Measurements from ENCODE around the gene MCM7. TPM values are rescaled to one million over a fixed set of nuclear protein-coding genes. Genes with fewer than 3 reads are reported as not detected.
A peak's percentile ranks its signal among the peaks of the same experiment; 100 is the strongest.

The MCM7 gene
- total and polyA plus RNA-seq, 3 experiments from 2014 or later: 28.9 to 452 (median 440) TPM

- Mint-ChIP-seq H3K9me3 (no peaks in the 10 kb centered on the region), H3K4me3 (peak overlapping the region in 1 of 7 donors; percentile 53), H3K27ac (peak overlapping the region in 1 of 8 donors; percentile 93), H3K4me1 (peaks cover 12 to 42% (median 28%) of the 10 kb centered on the region in 3 donors), H3K27me3 (peaks cover 0 to 9% of the 10 kb centered on the region in 2 donors), H3K36me3 (peaks cover 15 to 86% (median 19%) of the 10 kb centered on the region in 3 donors)
- ChIA-PET CTCF (interaction anchor here (1.2 kb wide), 1 partner anchor 11 kb away, joined by 6 read pairs; no protein-coding TSS in a partner anchor), POLR2A (no interaction called here)
- Histone ChIP-seq H3K4me1 (ENCODE audit: insufficient read depth, low read length) (peaks cover 16% of the 10 kb centered on the region), H3K4me3 (ENCODE audit: low read length) (no peak overlapping the region), H3K36me3 (ENCODE audit: insufficient read depth, low read length) (peaks cover 70% of the 10 kb centered on the region), H3K27ac (ENCODE audit: low read depth, low read length) (no peak overlapping the region), H3K27me3 (ENCODE audit: insufficient read depth, low read length, poor library complexity, severe bottlenecking) (no peaks in the 10 kb centered on the region), H3K9me3 (ENCODE audit: low read length) (no peaks in the 10 kb centered on the region)
- DNase-seq: no peak
Observed at GRCh38 chr7:100093054-100093453, 8.1 kb downstream of the MCM7 start.

- no peak overlapping the region for H3K27ac ChIP-seq (ENCODE audit: low read depth, low read length)
- peak overlapping the region in 6 of 8 donors; percentile 16 to 93 (median 56) for H3K27ac Mint-ChIP-seq
- peaks cover 21% of the 10 kb centered on the region for H3K4me1 ChIP-seq (ENCODE audit: insufficient read depth, low read length)
- H3K4me3 ChIP-seq (ENCODE audit: low read length): no peak overlapping the region
- peaks cover 59% of the 10 kb centered on the region for H3K36me3 ChIP-seq (ENCODE audit: insufficient read depth, low read length)
- no peaks in the 10 kb centered on the region for H3K9me3 Mint-ChIP-seq
- H3K27me3 Mint-ChIP-seq: peaks cover 0 to 9% of the 10 kb centered on the region in 2 donors
- peaks cover 9 to 73% (median 13%) of the 10 kb centered on the region in 3 donors for H3K36me3 Mint-ChIP-seq
- DNase-seq: no peak
- POLR2A ChIA-PET: interaction anchor here (0.7 to 1.9 kb wide), 2 partner anchors 9 to 429 kb away, joined by 3 to 7 read pairs; partner anchors contain the start of genes AP4M1 and MCM7
- CTCF ChIA-PET: interaction anchor here (1.2 kb wide), 2 partner anchors 9 kb away, joined by 4 to 6 read pairs; partner anchors contain the start of genes AP4M1 and MCM7
- H3K9me3 ChIP-seq (ENCODE audit: low read length): no peaks in the 10 kb centered on the region
- H3K4me3 Mint-ChIP-seq: peak overlapping the region in 4 of 7 donors; percentile 15 to 92 (median 32)
- H3K27me3 ChIP-seq (ENCODE audit: insufficient read depth, low read length, poor library complexity, severe bottlenecking): no peaks in the 10 kb centered on the region
- peaks cover 10 to 40% (median 21%) of the 10 kb centered on the region in 3 donors for H3K4me1 Mint-ChIP-seq
Observed at GRCh38 chr7:100091411-100092181, 9.6 kb downstream of the MCM7 start.

GRCh38 chr7:100090527-100091410, 10.4 kb downstream of the MCM7 start:
- H3K9me3 ChIP-seq (ENCODE audit: low read length): no peaks in the 10 kb centered on the region
- H3K4me3 ChIP-seq (ENCODE audit: low read length): no peak overlapping the region
- CTCF ChIA-PET: no interaction called here
- Mint-ChIP-seq H3K36me3 (peaks cover 9 to 64% (median 13%) of the 10 kb centered on the region in 3 donors), H3K27me3 (peaks cover 0 to 9% of the 10 kb centered on the region in 2 donors), H3K4me1 (peaks cover 10 to 35% (median 21%) of the 10 kb centered on the region in 3 donors), H3K4me3 (peak overlapping the region in 6 of 7 donors; percentile 18 to 92 (median 74)), H3K9me3 (no peaks in the 10 kb centered on the region), H3K27ac (peak overlapping the region in 6 of 8 donors; percentile 10 to 94 (median 63))
- no peaks in the 10 kb centered on the region for H3K27me3 ChIP-seq (ENCODE audit: insufficient read depth, low read length, poor library complexity, severe bottlenecking)
- no peak overlapping the region for H3K27ac ChIP-seq (ENCODE audit: low read depth, low read length)
- H3K36me3 ChIP-seq (ENCODE audit: insufficient read depth, low read length): peaks cover 52% of the 10 kb centered on the region
- no peak for DNase-seq
- peaks cover 21% of the 10 kb centered on the region for H3K4me1 ChIP-seq (ENCODE audit: insufficient read depth, low read length)
- POLR2A ChIA-PET: interaction anchor here (0.5 to 1.9 kb wide), 3 partner anchors 8 to 429 kb away, joined by 3 to 7 read pairs (median 3); partner anchors contain the start of genes AP4M1 and MCM7

- Mint-ChIP-seq H3K9me3 (no peaks in the 10 kb centered on the region), H3K4me3 (peak overlapping the region; percentile 83 to 95 (median 90)), H3K36me3 (peaks cover 9 to 53% (median 11%) of the 10 kb centered on the region in 3 donors), H3K27ac (peak overlapping the region; percentile 75 to 98 (median 94)), H3K4me1 (peaks cover 10 to 33% (median 21%) of the 10 kb centered on the region in 3 donors), H3K27me3 (peaks cover 0 to 9% of the 10 kb centered on the region in 2 donors)
- H3K36me3 ChIP-seq (ENCODE audit: insufficient read depth, low read length): peaks cover 42% of the 10 kb centered on the region
- CTCF ChIA-PET: interaction anchor here (1.4 kb wide), 1 partner anchor 43 kb away, joined by 4 read pairs; no protein-coding TSS in a partner anchor
- H3K4me1 ChIP-seq (ENCODE audit: insufficient read depth, low read length): peaks cover 21% of the 10 kb centered on the region
- DNase-seq: no peak
- no peaks in the 10 kb centered on the region for H3K9me3 ChIP-seq (ENCODE audit: low read length)
- H3K27ac ChIP-seq (ENCODE audit: low read depth, low read length): peak overlapping the region; percentile 84
- H3K4me3 ChIP-seq (ENCODE audit: low read length): peak overlapping the region; percentile 93
- POLR2A ChIA-PET: interaction anchor here (1.9 to 2.5 kb wide), 2 partner anchors 11 kb away, joined by 7 to 17 read pairs; partner anchors contain the start of genes AP4M1 and MCM7
- H3K27me3 ChIP-seq (ENCODE audit: insufficient read depth, low read length, poor library complexity, severe bottlenecking): no peaks in the 10 kb centered on the region
Observed at GRCh38 chr7:100089458-100090196, 11.6 kb downstream of the MCM7 start.

GRCh38 chr7:100088621-100089457, 12.4 kb downstream of the MCM7 start, which contains the start of gene COPS6:
Gene COPS6 (plus strand): TSS chr7:100088969. CDS start chr7:100088991, 22 bp downstream.
- Histone ChIP-seq H3K9me3 (ENCODE audit: low read length) (no peaks in the 10 kb centered on the region), H3K27ac (ENCODE audit: low read depth, low read length) (peak within 1 kb of the TSS; percentile 84), H3K36me3 (ENCODE audit: insufficient read depth, low read length) (peaks cover 34% of the 10 kb centered on the region), H3K4me1 (ENCODE audit: insufficient read depth, low read length) (peaks cover 21% of the 10 kb centered on the region), H3K4me3 (ENCODE audit: low read length) (peak within 1 kb of the TSS; percentile 93), H3K27me3 (ENCODE audit: insufficient read depth, low read length, poor library complexity, severe bottlenecking) (no peaks in the 10 kb centered on the region)
- peak; percentile 82 to 90 (median 87) for DNase-seq
- peaks cover 9 to 45% (median 11%) of the 10 kb centered on the region in 3 donors for H3K36me3 Mint-ChIP-seq
- peaks cover 10 to 33% (median 21%) of the 10 kb centered on the region in 3 donors for H3K4me1 Mint-ChIP-seq
- H3K27ac Mint-ChIP-seq: peak within 1 kb of the TSS; percentile 90 to 98 (median 94)
- CTCF ChIA-PET: interaction anchor here (1.4 to 1.6 kb wide), 3 partner anchors 9 to 175 kb away, joined by 4 to 6 read pairs (median 4); no protein-coding TSS in a partner anchor
- peak within 1 kb of the TSS; percentile 83 to 95 (median 90) for H3K4me3 Mint-ChIP-seq
- POLR2A ChIA-PET: interaction anchor here (1.0 to 2.5 kb wide), 2 partner anchors 12 to 36 kb away, joined by 3 to 17 read pairs; partner anchors contain the start of genes AP4M1 and MCM7
- H3K27me3 Mint-ChIP-seq: peaks cover 0 to 9% of the 10 kb centered on the region in 2 donors
- H3K9me3 Mint-ChIP-seq: no peaks in the 10 kb centered on the region

GRCh38 chr7:100088095-100088620, 13.0 kb downstream of the MCM7 start:
- CTCF ChIA-PET: interaction anchor here (1.4 to 1.6 kb wide), 3 partner anchors 9 to 175 kb away, joined by 4 to 6 read pairs (median 4); no protein-coding TSS in a partner anchor
- Mint-ChIP-seq H3K4me3 (peak overlapping the region; percentile 83 to 95 (median 90)), H3K27ac (peak overlapping the region; percentile 90 to 98 (median 94)), H3K4me1 (peaks cover 10 to 33% (median 21%) of the 10 kb centered on the region in 3 donors), H3K36me3 (peaks cover 9 to 38% (median 11%) of the 10 kb centered on the region in 3 donors), H3K9me3 (no peaks in the 10 kb centered on the region), H3K27me3 (peaks cover 0 to 9% of the 10 kb centered on the region in 2 donors)
- POLR2A ChIA-PET: interaction anchor here (1.0 to 2.5 kb wide), 2 partner anchors 13 to 36 kb away, joined by 3 to 17 read pairs; partner anchors contain the start of genes AP4M1 and MCM7
- H3K4me3 ChIP-seq (ENCODE audit: low read length): peak overlapping the region; percentile 93
- DNase-seq: no peak
- no peaks in the 10 kb centered on the region for H3K27me3 ChIP-seq (ENCODE audit: insufficient read depth, low read length, poor library complexity, severe bottlenecking)
- peaks cover 21% of the 10 kb centered on the region for H3K4me1 ChIP-seq (ENCODE audit: insufficient read depth, low read length)
- H3K9me3 ChIP-seq (ENCODE audit: low read length): no peaks in the 10 kb centered on the region
- H3K27ac ChIP-seq (ENCODE audit: low read depth, low read length): peak overlapping the region; percentile 84
- peaks cover 29% of the 10 kb centered on the region for H3K36me3 ChIP-seq (ENCODE audit: insufficient read depth, low read length)

Data from CD8-positive, alpha-beta memory T cell (primary cell).